HG03196 (cell line): ENCODE results near the gene HOXB3.
A peak's percentile ranks its signal among the peaks of the same experiment; 100 is the strongest.
"Not testable (repeated sequence)": the region's sequence is repeated elsewhere in the genome, so short reads cannot be mapped to it uniquely, and the experiment has no call there.

Experiments
- ATAC-seq: cut with Tn5 transposase; IDR thresholded peaks from one replicate; pipeline ENCODE4 v1.9.1; 2021; ENCODE audit not compliant: unreplicated experiment

Gene HOXB3

DNA sequence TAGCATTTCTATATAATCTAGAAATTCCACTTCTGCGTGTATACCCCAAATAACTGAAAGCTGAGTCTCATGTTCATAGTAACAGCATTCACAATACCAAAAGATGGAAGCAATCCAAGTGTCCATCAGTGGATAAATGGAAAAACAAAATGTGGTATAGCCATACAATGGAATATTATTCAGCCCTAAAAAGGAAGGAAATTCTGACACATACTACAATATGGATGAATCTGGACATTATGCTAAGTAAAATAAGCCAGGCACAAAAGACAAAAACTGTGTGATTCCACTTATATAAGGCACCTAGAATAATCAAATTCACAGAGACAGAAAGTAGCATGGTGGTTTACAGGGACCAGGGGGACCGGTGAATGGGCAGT is 79.7 kb downstream of the HOXB3 start:
- ATAC-seq = no peak

DNA sequence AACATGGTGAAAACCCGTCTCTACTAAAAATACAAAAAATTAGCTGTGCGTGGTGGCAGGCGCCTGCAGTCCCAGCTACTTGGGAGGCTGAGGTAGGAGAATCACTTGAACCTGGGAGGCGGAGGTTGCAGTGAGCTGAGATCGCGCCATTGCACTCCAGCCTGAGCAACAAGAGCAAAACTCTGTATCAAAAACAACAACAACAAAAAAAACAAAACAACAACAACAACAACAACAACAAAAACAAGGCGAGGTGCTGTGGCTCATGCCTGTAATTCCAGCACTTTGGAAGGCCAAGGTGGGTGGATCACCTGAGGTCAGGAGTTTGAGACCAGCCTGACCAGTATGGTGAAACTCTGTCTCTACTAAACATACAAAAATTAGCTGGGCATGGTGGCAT is 80.3 kb downstream of the HOXB3 start:
- not testable (repeated sequence) for ATAC-seq

DNA sequence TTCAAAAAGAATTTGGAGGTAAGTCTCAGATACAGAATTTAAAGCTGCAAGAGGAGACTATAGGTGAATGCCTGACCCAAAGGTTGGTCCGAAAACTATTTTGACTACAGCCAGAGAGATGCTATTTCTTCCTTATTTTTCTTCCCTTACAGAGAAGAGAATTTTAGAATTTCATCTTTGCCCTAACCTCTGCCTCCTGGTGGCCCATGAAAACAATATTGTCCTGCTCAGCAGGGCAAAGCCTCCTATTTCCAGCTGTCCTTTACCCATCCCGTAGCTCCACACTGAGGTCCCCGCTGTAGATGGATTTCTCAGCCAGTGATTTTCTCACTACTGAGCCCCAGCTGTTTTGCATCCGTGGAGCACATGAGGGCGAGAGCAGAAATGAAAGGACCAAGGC is 83.8 kb downstream of the HOXB3 start:
- no peak for ATAC-seq

DNA sequence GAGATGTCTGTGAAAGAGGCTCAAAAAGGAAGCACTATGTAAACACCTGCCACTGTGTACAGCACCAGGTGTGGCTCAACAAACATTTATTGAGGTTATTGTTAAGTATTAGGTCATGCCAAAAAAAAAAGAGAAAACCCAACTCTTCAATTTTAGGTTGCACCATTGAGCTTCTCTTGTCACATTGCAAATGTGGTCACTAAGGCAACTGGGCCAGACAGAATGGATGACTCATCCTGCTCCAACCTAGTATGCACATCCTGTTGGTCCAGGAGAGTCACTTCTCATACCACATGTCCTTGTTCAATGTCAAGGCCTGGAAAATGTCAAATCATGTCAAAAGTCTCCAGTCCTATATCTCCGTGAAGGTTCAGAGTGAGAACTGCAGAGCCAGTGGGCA is 84.3 kb downstream of the HOXB3 start:
- peak; percentile 75 for ATAC-seq

DNA sequence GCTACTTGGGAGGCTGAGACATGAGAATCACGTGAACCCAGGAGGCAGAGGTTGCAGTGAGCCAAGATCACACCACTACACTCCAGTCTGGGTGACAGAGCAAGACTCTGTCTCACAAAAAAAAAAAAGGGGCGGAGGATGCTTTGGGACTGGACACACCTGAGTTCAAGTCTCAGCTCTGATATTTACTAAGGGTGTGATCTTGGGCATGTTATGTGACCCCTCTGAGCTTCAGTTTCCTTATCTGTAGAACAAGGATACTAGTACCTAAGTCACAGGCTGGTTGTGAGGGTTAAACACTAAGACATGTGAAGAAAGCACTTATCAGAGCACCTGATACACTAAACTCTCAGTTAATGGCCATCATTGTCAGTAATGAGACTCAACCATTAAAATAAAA is 85.1 kb downstream of the HOXB3 start:
- ATAC-seq = no peak

DNA sequence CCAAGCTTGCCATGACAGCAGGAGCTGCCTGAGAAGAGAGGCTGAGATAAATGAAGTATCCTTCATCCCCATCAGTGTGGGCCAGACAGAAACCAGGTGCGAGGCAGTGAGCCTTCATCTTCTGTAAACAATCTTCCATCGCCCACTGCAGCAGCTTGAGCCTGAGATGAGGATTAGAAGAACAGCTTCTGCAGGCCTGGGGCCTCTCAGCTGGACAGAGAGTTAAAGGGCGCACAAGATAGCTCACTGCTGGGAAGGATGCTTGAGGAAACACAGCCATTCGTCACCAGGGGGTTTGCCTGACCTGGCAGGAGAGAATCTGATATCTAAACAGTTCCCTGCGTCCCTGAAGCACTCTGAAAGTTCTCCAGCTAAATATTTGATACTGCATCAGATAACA is 86.3 kb downstream of the HOXB3 start:
- ATAC-seq = no peak

DNA sequence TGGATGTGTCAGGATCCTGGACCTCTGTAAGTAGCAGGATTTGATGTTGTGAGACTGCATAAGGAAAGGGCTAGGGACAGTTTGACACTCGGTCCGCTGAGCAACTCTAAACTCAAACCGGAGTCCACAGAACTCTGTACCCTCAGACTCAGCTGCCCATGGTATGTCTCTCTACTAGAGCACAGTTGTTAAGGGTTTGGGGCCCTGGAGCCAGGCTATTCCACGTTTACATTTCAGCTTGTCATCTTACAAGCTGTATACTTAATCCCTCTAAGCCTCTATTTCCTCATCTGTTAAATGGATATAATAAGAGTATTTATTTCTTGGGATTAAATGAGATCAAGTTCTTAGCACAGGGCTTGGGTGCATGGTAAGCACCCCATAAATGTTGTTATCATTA is 87.1 kb downstream of the HOXB3 start:
- ATAC-seq = no peak

DNA sequence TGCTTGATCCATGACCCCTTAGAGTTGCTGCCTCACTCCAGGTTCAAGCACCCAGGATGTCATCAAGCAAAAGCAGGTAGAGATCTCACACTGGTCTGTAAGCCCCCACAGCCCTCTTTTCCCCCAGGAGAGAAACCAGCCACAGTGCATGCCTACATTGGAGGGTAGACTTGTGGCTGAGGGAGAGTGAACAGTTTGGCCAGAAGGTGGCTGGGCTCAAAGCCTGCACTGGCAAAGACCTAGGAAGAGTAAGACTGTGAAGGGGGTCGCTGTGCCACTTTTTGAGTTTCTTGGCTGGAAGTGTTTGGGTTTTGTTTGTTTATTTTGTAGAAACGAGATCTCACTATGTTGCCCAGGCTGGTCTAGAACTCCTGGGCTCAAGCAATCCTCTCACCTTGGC is 87.7 kb downstream of the HOXB3 start:
- no peak for ATAC-seq

DNA sequence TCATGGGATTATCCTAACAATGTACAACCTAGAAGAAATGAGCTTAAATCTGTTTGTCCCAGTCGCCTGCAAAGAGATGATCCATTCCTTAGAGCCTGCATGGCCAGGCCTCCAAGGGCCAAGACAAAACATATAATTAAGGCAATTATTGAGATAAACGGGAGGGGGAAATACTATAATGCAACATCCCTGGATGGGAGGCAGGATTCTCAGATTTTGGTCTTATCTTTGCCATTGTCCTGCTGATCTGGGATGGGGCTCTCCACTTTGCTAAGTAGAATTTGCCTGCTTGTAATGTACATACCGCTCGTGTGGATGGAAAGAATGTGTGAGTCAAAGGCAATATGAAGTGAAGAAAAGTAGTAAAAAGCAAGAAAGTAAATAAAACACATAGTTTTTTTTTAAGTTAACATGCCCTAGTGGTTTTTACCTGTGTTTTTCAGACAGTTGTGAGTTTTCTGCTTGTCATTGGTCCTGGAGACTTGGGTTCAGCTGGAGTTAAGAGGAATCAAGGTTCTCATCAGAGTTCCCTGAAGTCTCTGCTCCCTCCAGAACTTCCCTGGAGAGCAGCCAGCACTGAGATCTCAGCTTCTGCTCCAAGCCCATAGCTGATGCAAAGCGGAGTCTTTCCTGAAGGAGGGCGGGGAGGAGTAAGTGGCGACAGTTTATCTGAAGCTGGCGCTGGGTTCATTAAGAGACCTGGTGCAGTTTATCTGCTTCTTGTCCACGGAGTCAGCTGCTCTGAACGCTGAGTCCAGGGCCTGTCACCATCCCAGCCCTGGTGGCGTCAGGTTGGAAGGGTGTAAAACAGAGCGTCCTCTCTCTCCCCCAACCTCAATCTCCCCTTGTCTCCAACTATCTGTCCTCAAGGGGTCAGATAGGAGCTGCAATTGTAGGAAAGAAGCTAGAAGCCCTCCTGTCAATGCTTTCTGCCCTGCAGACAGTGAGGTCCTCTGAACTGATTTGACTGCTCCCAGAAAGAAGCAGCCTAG is 89.3 kb downstream of the HOXB3 start:
- ATAC-seq = no peak

DNA sequence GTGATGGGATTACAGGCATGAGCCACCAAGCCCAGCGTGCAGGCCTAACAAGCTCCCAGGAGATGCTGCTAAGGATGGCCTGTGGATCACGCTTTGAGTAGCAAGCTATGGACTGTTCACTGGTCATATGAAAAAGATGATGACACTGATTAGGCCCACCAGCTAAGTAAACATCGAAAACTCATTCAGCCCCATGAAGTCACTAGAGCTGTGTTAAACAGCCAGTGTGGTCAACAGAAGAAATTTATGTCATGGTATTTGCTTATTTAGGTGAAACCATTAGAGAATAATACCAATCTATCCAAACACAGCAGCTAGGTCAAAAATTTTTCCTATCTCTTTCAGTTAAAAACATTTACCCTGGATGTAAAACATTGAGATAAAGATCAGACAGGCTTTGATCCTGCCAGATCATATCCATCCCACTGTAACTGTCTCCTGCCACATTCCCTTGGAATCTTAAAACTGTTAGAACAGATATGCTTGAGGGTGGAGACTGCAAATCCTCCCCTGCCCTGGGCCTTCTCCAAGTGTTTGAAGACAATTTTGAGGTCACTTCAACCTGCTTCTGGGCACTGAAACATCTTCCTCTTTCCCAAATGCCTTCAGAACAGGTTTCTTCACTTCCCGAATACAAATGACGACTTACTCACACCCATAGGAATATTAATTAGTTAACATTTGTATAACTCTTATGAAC is 90.2 kb downstream of the HOXB3 start:
- no peak for ATAC-seq

DNA sequence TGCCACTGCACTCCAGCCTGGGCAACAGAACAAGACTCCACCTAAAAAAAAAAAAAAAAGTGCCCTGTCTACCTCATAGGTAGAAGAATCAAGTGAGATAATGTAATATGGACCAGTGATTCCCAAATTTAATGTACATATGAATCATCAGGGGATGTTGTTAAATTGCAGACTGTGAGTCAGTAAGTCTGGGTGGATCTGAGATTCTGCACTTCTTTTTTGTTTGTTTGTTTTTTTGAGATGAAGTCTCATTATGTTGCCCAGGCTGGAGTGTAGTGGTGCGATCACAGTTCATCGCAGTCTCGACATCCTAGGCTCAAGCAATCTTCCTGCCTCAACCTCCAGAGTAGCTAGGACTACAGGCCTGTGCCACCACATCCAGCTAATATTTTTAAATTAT is 90.8 kb downstream of the HOXB3 start:
- ATAC-seq = no peak
